Keratinocyte (primary cell): ENCODE data around the gene ASTN2. TPM values are rescaled to one million over a fixed set of nuclear protein-coding genes. Genes with fewer than 3 reads are reported as not detected.

Source experiments
- DNase-seq: peaks from one replicate; pipeline ENCODE4 v3.0.0-alpha.2; 2011; ENCODE audit warnings: low read depth, missing footprints, low spot score
- FAIRE-seq: peaks from 2 replicates; lab custom pipeline; 2011; peaks lifted over from hg19 to GRCh38; lab: Jason Lieb, UNC
- H2AFZ ChIP-seq: 2 replicates; pipeline ENCODE4 v1.6.0; 2012; ENCODE audit warnings: low read length, control low read depth, inconsistent platforms; ENCODE audit not compliant: control insufficient read depth
- H3K27ac ChIP-seq: 2 replicates; pipeline ENCODE4 v1.5.1; 2011; ENCODE audit warnings: low read length; ENCODE audit not compliant: control insufficient read depth, insufficient read depth
- H3K27me3 ChIP-seq: 3 replicates; pipeline ENCODE4 v1.6.0; 2011; ENCODE audit warnings: low read length; ENCODE audit not compliant: control insufficient read depth, insufficient read depth; ENCODE audit errors: extremely low read depth
- H3K36me3 ChIP-seq, 2 experiments: 2 replicates in 1 of 2; 3 replicates in 1 of 2; pipeline ENCODE4 v1.5.1; 2011; ENCODE audit warnings: low read length in 2 of 2, mild to moderate bottlenecking in 1 of 2; ENCODE audit not compliant: control insufficient read depth in 2 of 2, insufficient read depth in 2 of 2; ENCODE audit errors: extremely low read depth in 1 of 2
- H3K4me1 ChIP-seq: 3 replicates; pipeline ENCODE4 v1.5.1; 2011; ENCODE audit warnings: low read length; ENCODE audit not compliant: control insufficient read depth, insufficient read depth; ENCODE audit errors: extremely low read depth
- H3K4me2 ChIP-seq: 3 replicates; pipeline ENCODE4 v1.6.0; 2011; ENCODE audit warnings: low read depth, low read length; ENCODE audit not compliant: control insufficient read depth, insufficient read depth; ENCODE audit errors: extremely low read depth
- H3K4me3 ChIP-seq, 3 experiments: fragments of 200-600 bp in 1 of 3; sonication (generic) in 1 of 3; 2 replicates in 2 of 3; 3 replicates in 1 of 3; pipeline ENCODE4 v1.5.1; 2011 to 2016; ENCODE audit warnings: low read length in 3 of 3, mild to moderate bottlenecking in 3 of 3, control low read depth in 2 of 3, inconsistent platforms in 1 of 3, low read depth in 1 of 3, mixed read lengths in 1 of 3, mixed run types in 1 of 3, moderate library complexity in 1 of 3; ENCODE audit not compliant: control insufficient read depth in 2 of 3, insufficient read depth in 2 of 3; ENCODE audit errors: extremely low read depth in 1 of 3
- H3K79me2 ChIP-seq: 2 replicates; pipeline ENCODE4 v1.6.0; 2012; ENCODE audit warnings: low read length; ENCODE audit not compliant: control insufficient read depth, insufficient read depth
- H3K9ac ChIP-seq: 3 replicates; pipeline ENCODE4 v1.6.0; 2011; ENCODE audit warnings: low read length; ENCODE audit not compliant: control insufficient read depth, insufficient read depth; ENCODE audit errors: extremely low read depth
- H3K9me1 ChIP-seq: 3 replicates; pipeline ENCODE4 v1.6.0; 2011; ENCODE audit warnings: low read length; ENCODE audit not compliant: control insufficient read depth, insufficient read depth; ENCODE audit errors: extremely low read depth
- H3K9me3 ChIP-seq: 2 replicates; pipeline ENCODE4 v1.5.1; 2012; ENCODE audit warnings: low read depth, low read length; ENCODE audit not compliant: control insufficient read depth
- H4K20me1 ChIP-seq: 3 replicates; pipeline ENCODE4 v1.6.0; 2011; ENCODE audit warnings: low read length; ENCODE audit not compliant: control insufficient read depth, insufficient read depth; ENCODE audit errors: extremely low read depth
- CTCF ChIP-seq, 3 experiments: IDR thresholded peaks in 1 of 3; conservative IDR thresholded peaks in 1 of 3; optimal IDR thresholded peaks in 1 of 3; 2 replicates in 2 of 3; 3 replicates in 1 of 3; pipeline versions ENCODE3 to v1.5.1; 2011; ENCODE audit warnings: low read length in 3 of 3, mild to moderate bottlenecking in 3 of 3, moderate library complexity in 2 of 3, control low read depth in 1 of 3, inconsistent platforms in 1 of 3; ENCODE audit not compliant: insufficient read depth in 2 of 3; ENCODE audit errors: extremely low read depth in 1 of 3
- EZH2 ChIP-seq: IDR thresholded peaks from one replicate; pipeline ENCODE4 v1.6.1; 2012; ENCODE audit warnings: inconsistent platforms, mild to moderate bottlenecking, low read length, moderate library complexity
- dilution Hi-C: fragments of 300-500 bp; cut with MboI; formaldehyde crosslinking; loops from one replicate; pipeline ENCODE4 v1.7.0; 2020; ENCODE audit warnings: low sequenced_read_pairs; ENCODE audit not compliant: extremely low pct_ligation_motif_present
- polyA plus RNA-seq, 5 experiments: library from polyadenylated mRNA; depleted of rRNA in 3 of 5; stranded (reverse) in 3 of 5; stranded (forward) in 1 of 5; unstranded in 1 of 5; fragments of >200 nt; gene quantifications; 1 replicate in 1 of 5; 2 replicates in 3 of 5; 3 replicates in 1 of 5; pipeline versions ENCODE4 v1.2.1 to v1.2.3, GENCODE V29; 2011 to 2012; ENCODE audit warnings: missing spikeins in 2 of 5, low read depth in 1 of 5, low replicate concordance in 1 of 5

The ASTN2 gene
- polyA plus RNA-seq, 1 donor (not counting 4 experiments of a cell fraction or from before 2014, with no cell fraction given): 0.31 TPM

DNA sequence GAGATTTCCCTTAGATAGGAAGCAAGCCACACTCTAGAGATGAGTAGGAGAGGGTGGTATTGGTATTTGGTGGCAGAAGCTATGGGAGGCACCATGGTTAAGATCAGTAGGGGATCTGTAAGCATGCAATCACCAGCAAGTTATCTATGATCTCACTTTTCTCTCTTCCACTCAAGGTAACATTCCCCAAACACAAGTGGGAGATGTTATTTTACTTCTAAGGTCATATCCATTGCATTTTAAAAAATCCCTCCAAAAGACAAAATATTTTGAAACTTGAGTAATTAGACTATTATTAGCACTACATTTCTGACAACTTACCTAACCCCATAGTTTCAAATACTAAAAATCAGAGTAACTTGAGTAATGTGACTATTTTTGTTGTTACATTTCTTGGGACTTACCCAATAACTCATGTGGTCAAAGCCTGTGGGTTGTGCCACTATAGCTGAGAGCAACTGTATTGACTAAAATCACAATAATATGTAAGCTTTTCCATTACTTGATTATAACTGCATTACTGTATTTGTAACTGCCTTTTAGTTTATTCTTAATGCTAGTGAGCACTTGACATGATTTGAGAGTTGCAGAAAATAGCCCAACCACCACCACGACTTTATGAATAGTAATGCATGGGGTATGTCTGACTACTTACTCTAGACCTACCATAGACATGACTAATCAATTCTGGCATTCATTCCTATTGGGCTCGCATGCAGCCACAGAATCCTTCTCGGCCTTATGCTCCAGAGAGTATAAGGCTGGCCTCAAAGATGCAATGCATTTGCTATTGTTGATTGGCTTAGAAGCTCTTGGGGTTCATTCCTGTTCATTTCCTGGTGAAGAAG, 463.0 kb downstream of the ASTN2 start:
- H3K36me3 ChIP-seq: no peaks in the 10 kb centered on the region
- peak overlapping the region; percentile 45 for H3K4me2 ChIP-seq
- no peaks in the 10 kb centered on the region for H3K79me2 ChIP-seq
- peak overlapping the region; percentile 36 for H3K27ac ChIP-seq
- dilution Hi-C loops: no loop called here
- H3K4me1 ChIP-seq: peaks cover 11% of the 10 kb centered on the region
- H3K9ac ChIP-seq: no peak overlapping the region
- no peak overlapping the region for H3K4me3 ChIP-seq
- DNase-seq (peak; percentile 69), FAIRE-seq (peak; percentile 94)
- H3K9me1 ChIP-seq: no peaks in the 10 kb centered on the region
- TF ChIP-seq EZH2 (no peak), CTCF (optimal IDR thresholded peaks at IDR 0.05 in 1 of 3, IDR thresholded peaks at IDR 0.05 in 1 of 3, conservative IDR thresholded peaks at IDR 0.05 in 1 of 3; ENCODE audit: extremely low read depth in 1 of 3, insufficient read depth in 2 of 3, low read length in 3 of 3) (no peak)
- no peak overlapping the region for H2AFZ ChIP-seq
- no peaks in the 10 kb centered on the region for H3K27me3 ChIP-seq
- no peaks in the 10 kb centered on the region for H4K20me1 ChIP-seq
- H3K9me3 ChIP-seq: no peaks in the 10 kb centered on the region

DNA sequence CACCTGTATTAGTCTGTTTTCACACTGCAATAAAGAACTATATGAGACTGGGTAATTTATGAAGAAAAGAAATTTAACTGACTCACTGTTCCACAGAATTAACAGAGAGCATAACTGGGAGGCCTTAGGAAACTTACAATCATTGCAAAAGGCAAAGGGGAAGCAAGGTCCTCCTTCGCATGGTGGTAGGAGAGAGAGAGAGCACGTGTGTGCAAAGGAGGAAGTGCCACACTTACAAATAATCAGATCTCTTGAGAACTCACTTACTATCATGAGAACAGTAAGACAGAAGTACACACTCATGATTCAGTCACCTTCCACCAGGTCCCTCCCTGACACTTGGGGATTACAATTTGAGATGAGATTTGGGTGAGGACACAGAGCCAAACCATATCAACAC, 469.0 kb downstream of the ASTN2 start:
- H3K27ac ChIP-seq: no peak overlapping the region
- no peak for TF ChIP-seq CTCF (optimal IDR thresholded peaks at IDR 0.05 in 1 of 3, IDR thresholded peaks at IDR 0.05 in 1 of 3, conservative IDR thresholded peaks at IDR 0.05 in 1 of 3; ENCODE audit: extremely low read depth in 1 of 3, insufficient read depth in 2 of 3, low read length in 3 of 3)
- no peak for TF ChIP-seq EZH2
- H4K20me1 ChIP-seq: no peaks in the 10 kb centered on the region
- H3K27me3 ChIP-seq: no peaks in the 10 kb centered on the region
- H3K4me3 ChIP-seq: no peak overlapping the region
- no peaks in the 10 kb centered on the region for H3K79me2 ChIP-seq
- FAIRE-seq (no peak), DNase-seq (no peak)
- H3K4me2 ChIP-seq: no peak overlapping the region
- dilution Hi-C loops: no loop called here
- no peaks in the 10 kb centered on the region for H3K36me3 ChIP-seq
- no peaks in the 10 kb centered on the region for H3K4me1 ChIP-seq
- no peaks in the 10 kb centered on the region for H3K9me3 ChIP-seq
- H3K9me1 ChIP-seq: no peaks in the 10 kb centered on the region
- H2AFZ ChIP-seq: peak overlapping the region; percentile 56
- H3K9ac ChIP-seq: no peak overlapping the region
